Measurements from ENCODE around the gene ATXN1.
"Not testable (repeated sequence)": the region's sequence is repeated elsewhere in the genome, so short reads cannot be mapped to it uniquely, and the experiment has no call there.

The ATXN1 gene

DNA sequence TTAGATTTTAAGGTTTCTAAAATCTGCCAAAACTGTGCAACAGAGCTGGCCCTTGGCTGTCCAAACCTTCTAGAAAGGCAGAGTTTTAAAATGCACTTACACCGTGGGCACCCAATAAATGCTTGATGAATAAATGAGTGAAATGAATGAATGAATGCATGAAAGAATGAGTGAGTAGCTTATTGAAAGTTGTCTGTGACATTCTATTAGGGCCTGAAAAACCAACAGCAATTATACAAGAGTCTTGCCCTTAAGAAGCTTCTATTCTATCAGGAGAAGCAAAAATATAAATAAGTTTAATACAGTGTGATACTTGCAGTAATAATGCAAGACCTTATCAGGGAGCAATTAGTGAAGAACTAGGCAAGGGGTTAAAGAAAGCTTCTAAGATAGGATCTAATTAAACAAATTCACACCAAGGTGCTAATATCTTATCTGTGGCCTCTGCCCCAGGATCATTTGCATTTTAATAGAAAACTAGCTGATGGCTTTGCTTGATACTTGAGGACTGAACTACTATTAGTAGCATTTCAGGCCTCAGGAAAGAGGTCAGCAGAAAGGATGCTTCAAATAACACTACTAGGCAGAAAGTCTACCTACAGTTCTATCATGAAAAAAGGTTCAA, 292.2 kb downstream of the ATXN1 start:
- no peak for DNase-seq

GRCh38 chr6:16466800-16467553, 294.3 kb downstream of the ATXN1 start:
- DNase-seq: no peak

DNA sequence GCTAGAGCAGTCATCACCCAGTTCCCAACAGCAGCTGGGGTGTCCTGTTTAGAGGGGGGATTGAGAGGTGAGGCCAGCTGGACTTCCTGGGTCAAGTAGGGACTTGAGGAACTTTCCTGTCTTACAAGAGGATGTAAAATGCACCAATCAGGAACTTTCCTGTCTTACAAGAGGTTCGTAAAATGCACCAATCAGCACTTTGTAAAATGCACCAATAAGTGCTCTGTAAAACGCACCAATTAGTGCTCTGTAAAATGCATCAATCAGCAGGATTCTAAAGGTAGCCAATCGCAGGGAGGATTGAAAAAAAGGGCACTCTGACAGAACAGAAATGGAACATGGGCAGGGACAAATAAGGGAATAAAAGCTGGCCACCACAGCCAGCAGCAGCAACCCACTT, 297.2 kb downstream of the ATXN1 start:
- DNase-seq: no peak

- DNase-seq: not testable (repeated sequence)
These were observed 298.0 kb downstream of the ATXN1 start for GRCh38 chr6:16463246-16463645.

- no peak for DNase-seq
These were observed 299.8 kb downstream of the ATXN1 start for GRCh38 chr6:16461491-16461890.

- not testable (repeated sequence) for DNase-seq
These were observed 301.8 kb downstream of the ATXN1 start for GRCh38 chr6:16459472-16459871.

DNA sequence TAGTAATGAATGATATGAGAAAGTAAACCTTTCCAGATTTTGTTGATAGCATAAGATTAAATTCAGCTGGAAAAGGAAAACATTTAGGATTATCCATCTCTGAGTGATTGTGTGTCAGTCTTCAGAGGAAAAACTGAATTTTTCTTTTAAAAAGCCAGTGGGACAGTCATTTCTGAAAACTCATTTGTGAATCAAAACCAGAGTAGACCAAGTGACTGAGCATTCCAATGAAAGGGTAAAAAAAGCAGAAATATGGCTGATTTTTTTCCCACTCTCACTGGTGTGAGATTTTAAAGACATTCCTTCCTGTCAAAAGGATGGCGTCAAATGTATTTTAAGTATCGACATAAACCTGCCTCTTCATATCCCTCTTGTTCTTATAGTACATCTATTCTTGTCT, 308.9 kb downstream of the ATXN1 start:
- DNase-seq: no peak

DNA sequence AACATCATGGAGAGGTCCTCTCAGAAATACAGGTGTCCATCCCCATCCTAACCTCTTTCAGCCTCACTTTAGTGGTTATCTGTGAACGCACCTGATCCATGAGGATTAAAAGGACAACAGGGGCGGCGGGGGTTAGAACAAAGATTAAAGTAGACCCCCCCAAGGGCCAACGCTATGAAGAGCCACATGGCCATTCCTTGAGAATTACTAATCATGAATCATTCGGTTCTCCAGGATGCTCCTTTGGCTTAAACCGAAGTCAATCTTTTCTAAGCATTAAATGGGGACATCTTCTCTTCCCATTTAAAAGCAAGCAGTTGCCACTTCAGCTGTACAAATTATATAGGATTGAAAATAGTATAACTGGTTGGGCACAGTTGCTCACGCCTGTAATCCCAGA, 310.4 kb downstream of the ATXN1 start:
- DNase-seq: no peak

- no peak for DNase-seq
These were observed 311.0 kb downstream of the ATXN1 start for GRCh38 chr6:16450285-16450684.

GRCh38 chr6:16446273-16446672, 315.0 kb downstream of the ATXN1 start:
- DNase-seq: no peak

DNA sequence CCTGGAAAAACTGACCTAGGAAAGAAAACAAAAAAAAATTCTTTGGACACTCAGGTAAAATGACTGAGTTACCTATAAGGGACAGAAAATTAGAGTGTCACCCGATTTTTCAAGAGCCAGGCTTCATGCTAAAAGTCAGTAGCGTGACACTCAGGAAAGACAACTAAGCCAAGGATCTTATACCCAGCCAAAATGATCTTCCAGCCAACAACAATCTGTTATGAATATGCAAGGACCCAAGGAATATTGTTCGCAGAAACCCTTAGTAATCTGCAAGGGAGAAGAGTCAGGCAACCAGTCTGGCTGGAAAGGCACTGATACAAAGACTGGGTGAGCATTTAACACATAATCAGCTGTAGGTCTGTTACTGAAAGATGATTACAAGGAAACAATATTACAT, 319.2 kb downstream of the ATXN1 start:
- no peak for DNase-seq

DNA sequence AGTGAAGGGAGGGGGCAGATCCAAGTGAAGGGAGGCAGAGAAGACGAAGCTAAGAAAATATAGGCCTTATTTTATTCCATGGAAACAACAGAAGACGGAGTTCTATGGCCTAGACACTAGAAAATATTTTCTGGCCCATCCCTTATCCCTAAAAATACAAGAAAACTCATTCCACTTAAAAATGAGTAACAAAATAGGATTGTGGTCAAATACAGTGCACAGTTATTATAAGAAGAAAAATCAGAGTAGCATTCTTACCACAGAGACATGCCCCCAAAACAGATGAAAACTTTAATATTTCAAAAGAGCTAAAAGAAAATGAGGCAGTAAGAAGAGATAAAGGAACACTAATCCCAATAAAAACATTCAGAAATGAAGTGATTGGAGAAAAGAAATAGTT, 320.0 kb downstream of the ATXN1 start:
- no peak for DNase-seq

DNA sequence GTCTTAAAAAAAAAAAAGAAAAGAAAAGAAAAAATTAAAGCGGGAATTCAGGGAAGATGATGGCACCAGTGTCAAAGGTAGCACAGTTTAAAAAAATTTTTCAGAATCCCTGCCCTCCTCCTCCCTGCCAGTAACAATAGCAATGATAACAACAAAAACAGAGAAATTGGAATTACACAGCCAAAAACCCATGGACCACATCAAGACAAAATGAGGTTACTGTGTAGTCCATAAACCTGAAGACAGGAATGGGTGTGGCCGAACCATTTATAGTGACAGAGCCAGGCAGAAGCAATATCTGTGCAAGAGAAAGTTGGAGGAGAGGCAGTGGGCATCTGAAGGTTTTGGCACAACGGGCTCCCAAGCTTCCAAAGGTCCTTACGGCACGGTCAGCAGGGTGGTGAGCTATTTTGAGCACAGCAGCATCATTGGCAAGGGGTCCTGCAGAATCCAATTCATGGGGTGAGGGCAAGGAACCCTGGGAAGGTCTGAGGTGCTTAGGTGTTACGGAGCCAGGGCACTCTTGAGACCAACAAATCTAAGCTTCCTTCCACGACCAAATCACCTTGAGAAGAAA, 320.5 kb downstream of the ATXN1 start:
- no peak for DNase-seq

DNA sequence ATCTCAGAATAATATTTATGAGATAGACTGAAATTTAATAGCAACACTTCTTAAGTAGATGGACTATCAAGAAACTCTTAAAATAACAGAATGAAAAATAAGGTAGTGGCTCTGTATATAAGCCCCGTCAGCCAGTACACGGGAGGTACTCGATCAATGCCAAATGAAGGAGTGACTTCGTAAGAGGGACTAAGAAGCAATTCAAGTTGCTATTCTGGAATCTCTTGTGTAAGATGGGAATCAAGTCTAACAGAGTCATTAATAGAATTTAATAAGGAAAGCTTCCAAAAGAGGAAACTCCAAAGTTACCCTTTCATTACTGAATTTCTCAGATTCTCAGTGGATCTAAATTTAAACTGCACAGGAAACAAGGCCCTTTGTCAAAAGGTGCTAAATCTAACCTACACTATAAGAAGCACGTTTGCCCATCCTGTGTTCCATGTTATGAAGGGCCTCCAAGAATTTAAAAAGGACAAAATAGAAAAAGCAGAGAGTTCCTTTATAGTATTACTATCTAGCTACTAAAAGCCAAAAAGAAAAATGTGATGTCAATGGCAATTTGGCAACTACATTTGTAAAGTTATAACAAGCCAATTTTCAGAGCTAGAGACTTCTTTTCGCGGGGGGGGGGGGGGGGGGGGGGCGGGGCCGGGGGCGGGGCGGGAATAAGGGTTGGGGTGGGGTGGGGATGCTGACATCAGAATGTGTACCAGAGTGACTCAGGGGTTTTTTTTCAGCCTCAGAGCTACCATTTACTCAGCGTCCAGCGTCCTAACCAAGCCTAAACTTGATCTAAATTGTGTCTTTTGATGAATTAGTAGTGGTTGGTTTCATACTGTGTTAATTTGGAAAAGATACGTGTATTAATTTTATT, 322.3 kb downstream of the ATXN1 start:
- no peak for DNase-seq

GRCh38 chr6:16437984-16438383, 323.3 kb downstream of the ATXN1 start:
- DNase-seq: no peak

DNA sequence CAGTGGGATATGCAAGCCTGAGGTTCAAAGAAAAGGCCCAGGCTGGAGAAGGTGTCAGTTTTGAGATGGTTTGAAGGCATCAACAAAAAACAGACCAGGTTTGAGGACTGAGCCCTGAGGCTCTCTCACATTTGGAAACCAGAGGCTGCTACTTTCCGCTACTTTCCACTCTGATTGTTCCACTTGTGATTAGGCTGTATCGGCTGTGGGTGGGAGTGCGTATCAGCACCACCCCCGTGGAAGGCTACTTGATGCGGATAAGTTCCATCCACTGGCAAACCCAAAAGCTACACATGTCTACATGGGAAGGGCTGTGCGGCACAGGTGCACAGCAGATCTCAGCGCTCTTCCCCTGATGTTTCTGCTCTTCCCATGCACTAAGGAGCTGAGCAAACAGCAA, 324.2 kb downstream of the ATXN1 start:
- no peak for DNase-seq

DNA sequence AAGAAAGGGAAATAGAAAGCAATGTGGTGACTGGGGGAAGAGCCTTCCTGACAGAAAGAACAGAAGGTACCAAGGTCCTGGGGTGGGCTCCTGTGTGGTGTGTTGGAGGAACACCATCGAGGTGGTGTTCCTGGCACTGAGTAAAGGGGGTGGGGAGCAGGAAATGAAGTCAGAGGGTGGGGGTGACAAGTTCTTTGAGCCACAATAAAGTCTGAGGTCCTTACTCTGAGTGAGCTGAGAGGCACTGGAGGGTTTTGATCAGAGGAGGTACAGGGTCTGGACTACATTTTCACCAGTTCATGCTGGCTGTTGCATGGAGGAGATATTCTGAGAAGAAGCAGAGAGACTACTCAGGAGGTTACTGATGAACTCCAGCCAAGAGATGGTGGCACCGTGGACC, 324.7 kb downstream of the ATXN1 start:
- DNase-seq: no peak

- no peak for DNase-seq
These were observed 326.4 kb downstream of the ATXN1 start for GRCh38 chr6:16434885-16435284.

DNA sequence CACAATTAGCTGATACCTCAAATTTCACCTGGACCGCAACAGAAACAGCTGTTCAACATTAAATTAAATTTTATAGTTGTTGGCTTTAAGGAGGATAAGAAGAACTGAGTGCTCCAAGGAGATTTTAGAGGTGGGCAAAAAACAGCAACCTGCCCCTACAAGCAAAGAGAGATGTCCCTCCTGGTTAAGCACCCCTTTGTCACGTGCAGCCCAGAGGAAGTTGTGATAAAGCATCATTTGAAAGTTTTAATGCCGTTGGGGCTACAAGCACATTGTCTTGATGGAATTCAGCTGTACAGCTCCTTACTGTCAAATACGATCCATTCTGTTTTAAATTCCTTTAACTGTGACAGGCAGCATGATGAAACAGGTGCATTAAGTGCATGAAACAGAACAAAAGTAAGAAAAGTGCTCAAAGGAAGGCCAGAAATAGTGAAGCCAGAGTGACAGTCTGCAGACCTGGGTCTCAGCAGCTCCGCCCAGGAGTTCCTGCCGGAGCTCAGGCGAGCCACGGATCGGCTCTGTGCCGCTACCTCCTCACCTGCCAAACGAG, 327.8 kb downstream of the ATXN1 start:
- no peak for DNase-seq

- no peak for DNase-seq
These were observed 328.9 kb downstream of the ATXN1 start for GRCh38 chr6:16432075-16433032.

DNA sequence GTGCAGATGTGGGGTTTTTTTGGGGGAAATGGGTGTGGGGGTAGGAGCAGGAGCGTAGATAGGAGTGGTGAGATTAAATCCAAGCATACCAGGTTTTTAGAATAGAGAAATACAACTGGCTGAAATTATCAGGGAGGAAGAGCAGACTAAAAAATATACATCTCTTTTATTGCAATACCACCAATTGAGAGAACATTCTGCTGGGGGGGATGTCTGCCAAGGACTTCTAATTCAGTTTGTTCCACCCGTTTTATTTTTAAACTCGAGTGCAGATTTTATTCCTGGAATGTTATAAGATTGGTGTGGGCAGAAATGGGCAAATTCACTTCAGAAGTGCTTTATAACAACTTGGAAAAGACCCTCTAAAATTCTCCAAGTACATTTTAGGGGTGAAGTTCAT, 330.2 kb downstream of the ATXN1 start:
- DNase-seq: no peak
